H1 (cell line): Measurements from ENCODE around the gene PDHX. TPM values are rescaled to one million over a fixed set of nuclear protein-coding genes. Genes with fewer than 3 reads are reported as not detected.

Source experiments
- HDAC6 ChIP-seq: IDR thresholded peaks from one replicate; pipeline ENCODE4 v1.7.1; 2012; ENCODE audit warnings: low read depth, mild to moderate bottlenecking, inconsistent platforms, low read length, moderate library complexity
- JUND ChIP-seq: IDR thresholded peaks from 2 replicates; pipeline ENCODE4 v1.6.1; 2011; ENCODE audit warnings: mild to moderate bottlenecking, improper control_type of control experiment, low read length
- NANOG ChIP-seq: IDR thresholded peaks from 2 replicates; pipeline ENCODE4 v1.6.1; 2011; ENCODE audit warnings: low read length, low read depth, mild to moderate bottlenecking, inconsistent platforms; ENCODE audit not compliant: insufficient read depth, poor library complexity, severe bottlenecking
- RAD21 ChIP-seq, 2 experiments: IDR thresholded peaks in 1 of 2; conservative IDR thresholded peaks in 1 of 2; 2 replicates each; pipeline ENCODE4 v1.6.1; 2011; ENCODE audit warnings: low read depth in 2 of 2, low read length in 2 of 2, improper control_type of control experiment in 1 of 2, inconsistent platforms in 1 of 2, mild to moderate bottlenecking in 1 of 2, moderate library complexity in 1 of 2
- RFX5 ChIP-seq: IDR thresholded peaks from 2 replicates; pipeline ENCODE4 v1.6.1; 2011; ENCODE audit warnings: low read depth, low read length, improper control_type of control experiment, borderline replicate concordance
- SRF ChIP-seq: IDR thresholded peaks from 2 replicates; pipeline ENCODE4 v1.6.1; 2011; ENCODE audit warnings: mild to moderate bottlenecking, low read depth, low read length, moderate library complexity
- polyA plus RNA-seq, 7 experiments: library from polyadenylated mRNA; depleted of rRNA in 3 of 7; stranded (reverse) in 5 of 7; unstranded in 2 of 7; fragments of >200 nt in 5 of 7; fragments of 200-250 nt in 2 of 7; gene quantifications; 1 replicate in 5 of 7; 2 replicates in 1 of 7; 4 replicates in 1 of 7; pipeline versions ENCODE4 v1.2.1 to v1.2.3, GENCODE V29; 2011 to 2013; ENCODE audit warnings: missing spikeins in 2 of 7, mixed read lengths in 2 of 7
- total RNA-seq: library from RNA; stranded (reverse); fragmentation: NEBNext Ultra II Directional; extraction: Animal tissue kit (Norgen Biotek cat#: 25700); gene quantifications from 2 replicates; pipeline ENCODE4 v1.2.1, GENCODE V29; 2021

The PDHX gene
- total and polyA plus RNA-seq, 2 of the 8 experiments (the other 6 are each of a cell fraction or from before 2014, with no cell fraction given) = 12.4 to 51.9 TPM

DNA sequence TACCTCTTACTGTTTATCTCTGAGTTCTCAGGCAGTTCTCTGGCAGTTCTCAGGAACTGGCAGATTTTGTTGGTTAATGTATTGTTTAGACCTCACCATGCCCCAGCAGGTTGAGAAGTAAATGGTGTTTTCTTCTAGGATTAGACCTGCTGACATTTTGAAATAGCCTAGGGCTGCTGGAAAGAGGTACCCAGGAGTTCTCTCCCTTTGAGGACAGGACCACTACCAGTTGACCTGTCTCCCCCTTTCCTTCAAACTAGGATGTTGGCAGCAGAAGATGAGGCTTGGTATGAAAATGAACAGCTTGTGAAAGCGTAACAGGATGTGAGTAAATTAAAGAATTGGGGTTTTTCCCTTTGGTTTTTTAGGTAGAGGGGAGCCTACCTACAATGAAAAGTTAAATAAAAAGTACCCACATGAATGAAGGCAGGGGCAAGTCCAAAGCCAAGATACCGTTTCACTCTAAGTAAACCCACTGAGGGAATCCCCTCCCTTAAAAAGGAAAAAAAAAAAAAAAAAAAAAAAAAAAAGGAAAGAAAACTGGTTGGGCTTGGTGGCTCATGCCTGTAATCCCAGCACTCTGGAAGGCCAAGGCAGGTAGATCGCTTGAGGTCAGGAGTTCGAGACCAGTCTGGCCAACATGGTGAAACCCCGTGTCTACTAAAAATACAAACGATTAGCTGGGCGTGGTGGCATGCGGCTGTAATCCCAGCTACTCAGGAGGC lies 96.2 kb downstream of the PDHX start (continued):
- TF ChIP-seq JUND (no peak), RFX5 (no peak), RAD21 (IDR thresholded peaks at IDR 0.05 in 1 of 2, conservative IDR thresholded peaks at IDR 0.05 in 1 of 2; ENCODE audit: low read depth in 2 of 2, low read length in 2 of 2) (no peak), HDAC6 (no peak), NANOG (no peak), SRF (no peak)
